ENCODE data around the gene AMBN. TPM values are rescaled to one million over a fixed set of nuclear protein-coding genes. Genes with fewer than 3 reads are reported as not detected.

AMBN gene
- total and polyA plus RNA-seq, 2 donors (not counting 3 experiments of a cell fraction or from before 2014, with no cell fraction given), result not detected

DNA sequence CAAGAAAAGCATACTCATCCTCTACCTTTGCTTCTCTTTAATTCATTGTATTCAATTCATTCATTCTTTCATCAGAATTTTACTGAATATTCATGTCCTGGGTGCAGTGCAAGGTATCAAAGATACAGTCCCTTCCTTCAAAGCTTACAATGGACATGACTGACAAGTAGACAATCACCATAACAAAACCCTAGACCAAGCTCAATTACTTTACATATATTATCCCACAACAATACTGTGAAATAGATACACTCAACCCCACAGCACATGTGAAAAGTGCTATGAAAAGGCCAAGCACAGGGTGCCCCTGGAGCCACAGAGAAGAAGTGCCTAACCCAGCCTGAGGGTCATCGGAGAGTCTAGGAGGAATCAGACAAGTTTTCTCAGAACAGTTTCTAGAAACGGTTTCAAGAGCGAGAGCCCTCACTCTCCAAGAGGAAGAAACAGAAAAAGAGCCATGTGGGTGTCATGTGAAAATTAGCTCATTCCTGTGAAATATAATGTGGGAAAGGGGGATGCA is 15.3 kb downstream of the AMBN start:
- Histone ChIP-seq H3K9me1 (replicated peaks; ENCODE audit: control insufficient read depth, extremely low read depth, insufficient read depth, low read length) (no peaks in the 10 kb centered on the region), H3K36me3 (ENCODE audit: control insufficient read depth in 2 of 2, extremely low read depth in 1 of 2, insufficient read depth in 2 of 2, low read length in 2 of 2) (no peaks in the 10 kb centered on the region), H3K27me3 (ENCODE audit: control insufficient read depth in 2 of 2, insufficient read depth in 2 of 2, low read length in 2 of 2) (peaks cover 6 to 9% of the 10 kb centered on the region in 2 experiments), H3K4me3 (replicated peaks in 1 of 3; ENCODE audit: insufficient read depth in 1 of 3, low read depth in 1 of 3, low read length in 3 of 3) (no peak overlapping the region), H3K4me2 (ENCODE audit: insufficient read depth, low read length) (no peak overlapping the region), H3K9ac (replicated peaks; ENCODE audit: extremely low read depth, insufficient read depth, low read length) (no peak overlapping the region), H4K20me1 (replicated peaks; ENCODE audit: control insufficient read depth, extremely low read depth, insufficient read depth, low read length) (no peaks in the 10 kb centered on the region), H3K9me3 (replicated peaks; ENCODE audit: control insufficient read depth, insufficient read depth, low read length) (no peaks in the 10 kb centered on the region), H3K79me2 (ENCODE audit: control insufficient read depth, insufficient read depth, low read length) (no peaks in the 10 kb centered on the region), H2AFZ (ENCODE audit: low read depth, low read length) (no peak overlapping the region), H3K4me1 (ENCODE audit: control insufficient read depth, extremely low read depth, insufficient read depth, low read length) (no peaks in the 10 kb centered on the region), H3K27ac (ENCODE audit: insufficient read depth, low read depth, low read length) (no peak overlapping the region)
- TF ChIP-seq, protein P1, sequence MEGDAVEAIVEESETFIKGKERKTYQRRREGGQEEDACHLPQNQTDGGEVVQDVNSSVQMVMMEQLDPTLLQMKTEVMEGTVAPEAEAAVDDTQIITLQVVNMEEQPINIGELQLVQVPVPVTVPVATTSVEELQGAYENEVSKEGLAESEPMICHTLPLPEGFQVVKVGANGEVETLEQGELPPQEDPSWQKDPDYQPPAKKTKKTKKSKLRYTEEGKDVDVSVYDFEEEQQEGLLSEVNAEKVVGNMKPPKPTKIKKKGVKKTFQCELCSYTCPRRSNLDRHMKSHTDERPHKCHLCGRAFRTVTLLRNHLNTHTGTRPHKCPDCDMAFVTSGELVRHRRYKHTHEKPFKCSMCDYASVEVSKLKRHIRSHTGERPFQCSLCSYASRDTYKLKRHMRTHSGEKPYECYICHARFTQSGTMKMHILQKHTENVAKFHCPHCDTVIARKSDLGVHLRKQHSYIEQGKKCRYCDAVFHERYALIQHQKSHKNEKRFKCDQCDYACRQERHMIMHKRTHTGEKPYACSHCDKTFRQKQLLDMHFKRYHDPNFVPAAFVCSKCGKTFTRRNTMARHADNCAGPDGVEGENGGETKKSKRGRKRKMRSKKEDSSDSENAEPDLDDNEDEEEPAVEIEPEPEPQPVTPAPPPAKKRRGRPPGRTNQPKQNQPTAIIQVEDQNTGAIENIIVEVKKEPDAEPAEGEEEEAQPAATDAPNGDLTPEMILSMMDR (IDR thresholded peaks at IDR 0.05; ENCODE audit: extremely low read depth in 1 of 2, insufficient read depth in 1 of 2, low read depth in 1 of 2, low read length in 2 of 2), result no peak
- no peak for TF ChIP-seq FOS (IDR thresholded peaks at IDR 0.05; ENCODE audit: borderline replicate concordance, insufficient read depth, low read length)
- no peak for TF ChIP-seq MYC (IDR thresholded peaks at IDR 0.05; ENCODE audit: low read depth, low read length)
- TF ChIP-seq GATA2 (IDR thresholded peaks at IDR 0.05; ENCODE audit: insufficient read depth, insufficient read length, low read depth, low read length), result no peak
- TF ChIP-seq POLR2A (IDR thresholded peaks at IDR 0.05; ENCODE audit: low read depth, low read length), result no peak
- no peak for TF ChIP-seq POLR2AphosphoS5 (IDR thresholded peaks at IDR 0.05; ENCODE audit: insufficient read depth, low read depth, low read length)
- no peak for TF ChIP-seq EZH2 (IDR thresholded peaks at IDR 0.05; ENCODE audit: borderline replicate concordance, low read depth, low read length, severe bottlenecking)
- TF ChIP-seq, protein P2, sequence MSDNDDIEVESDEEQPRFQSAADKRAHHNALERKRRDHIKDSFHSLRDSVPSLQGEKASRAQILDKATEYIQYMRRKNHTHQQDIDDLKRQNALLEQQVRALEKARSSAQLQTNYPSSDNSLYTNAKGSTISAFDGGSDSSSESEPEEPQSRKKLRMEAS (IDR thresholded peaks at IDR 0.05; ENCODE audit: insufficient read depth, insufficient read length), result no peak
- no peak for TF ChIP-seq JUN (IDR thresholded peaks at IDR 0.05; ENCODE audit: borderline replicate concordance, insufficient read depth, insufficient read length, low read depth)
- BruUV-seq (replicated peaks), result no TSS peak
- DNase-seq (ENCODE audit: low read depth, low spot score) (no peak), FAIRE-seq (no peak)
- POLR2A ChIA-PET, result no interaction called here
- CTCF ChIA-PET, result interaction anchor here (1.6 to 1.9 kb wide), 2 partner anchors 9 kb away, joined by 3 to 6 read pairs; no protein-coding TSS in a partner anchor
- dilution Hi-C loops (cut with MboI; ENCODE audit: extremely low pct_ligation_motif_present, low sequenced_read_pairs) (no loop called here), intact Hi-C loops (cut with micrococcal nuclease) (no loop called here)
